Measurements from ENCODE around the gene TJP1.

DNA sequence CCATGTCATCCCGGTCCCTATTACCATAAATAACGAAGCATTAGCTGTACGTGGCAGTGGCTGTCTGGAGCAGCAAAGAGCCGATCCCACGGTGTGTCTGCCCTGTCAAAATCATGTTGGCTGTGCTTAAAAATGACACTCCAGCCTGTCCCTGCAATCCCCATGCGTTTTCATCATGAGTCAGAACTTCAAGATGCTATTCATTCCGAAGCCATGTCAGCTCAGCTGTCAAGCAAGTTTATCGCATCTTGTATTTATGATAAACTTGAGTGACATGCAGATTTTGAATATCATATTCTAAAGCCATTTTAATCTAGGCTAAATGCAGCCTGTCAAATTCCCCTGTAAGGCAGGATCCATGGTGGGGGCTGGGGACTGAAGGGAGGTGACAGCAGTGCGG, 152.4 kb downstream of the TJP1 start:
- no peak for TF ChIP-seq POLR2A (IDR thresholded peaks at IDR 0.05)
- TF ChIP-seq, protein P1, sequence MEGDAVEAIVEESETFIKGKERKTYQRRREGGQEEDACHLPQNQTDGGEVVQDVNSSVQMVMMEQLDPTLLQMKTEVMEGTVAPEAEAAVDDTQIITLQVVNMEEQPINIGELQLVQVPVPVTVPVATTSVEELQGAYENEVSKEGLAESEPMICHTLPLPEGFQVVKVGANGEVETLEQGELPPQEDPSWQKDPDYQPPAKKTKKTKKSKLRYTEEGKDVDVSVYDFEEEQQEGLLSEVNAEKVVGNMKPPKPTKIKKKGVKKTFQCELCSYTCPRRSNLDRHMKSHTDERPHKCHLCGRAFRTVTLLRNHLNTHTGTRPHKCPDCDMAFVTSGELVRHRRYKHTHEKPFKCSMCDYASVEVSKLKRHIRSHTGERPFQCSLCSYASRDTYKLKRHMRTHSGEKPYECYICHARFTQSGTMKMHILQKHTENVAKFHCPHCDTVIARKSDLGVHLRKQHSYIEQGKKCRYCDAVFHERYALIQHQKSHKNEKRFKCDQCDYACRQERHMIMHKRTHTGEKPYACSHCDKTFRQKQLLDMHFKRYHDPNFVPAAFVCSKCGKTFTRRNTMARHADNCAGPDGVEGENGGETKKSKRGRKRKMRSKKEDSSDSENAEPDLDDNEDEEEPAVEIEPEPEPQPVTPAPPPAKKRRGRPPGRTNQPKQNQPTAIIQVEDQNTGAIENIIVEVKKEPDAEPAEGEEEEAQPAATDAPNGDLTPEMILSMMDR (IDR thresholded peaks at IDR 0.05) = no peak

All from lower leg skin (tissue), 3 donors.